OCI-LY3 (cell line): ENCODE data around the gene OSMR.

Experiments
- EZH2phosphoT487 ChIP-seq: fragments of 200-600 bp; shearing (Covaris generic); IDR thresholded peaks from 2 replicates; pipeline ENCODE4 v1.6.1; 2018; ENCODE audit warnings: antibody characterized with exemption, mixed run types, low read depth
- TF ChIP-seq, protein P1 (sequence below): fragments of 200-600, 300-600 bp; sonication (generic); IDR thresholded peaks from 2 replicates; pipeline ENCODE4 v1.5.1; 2014; ENCODE audit warnings: antibody characterized with exemption, low read length, low read depth

DNA sequence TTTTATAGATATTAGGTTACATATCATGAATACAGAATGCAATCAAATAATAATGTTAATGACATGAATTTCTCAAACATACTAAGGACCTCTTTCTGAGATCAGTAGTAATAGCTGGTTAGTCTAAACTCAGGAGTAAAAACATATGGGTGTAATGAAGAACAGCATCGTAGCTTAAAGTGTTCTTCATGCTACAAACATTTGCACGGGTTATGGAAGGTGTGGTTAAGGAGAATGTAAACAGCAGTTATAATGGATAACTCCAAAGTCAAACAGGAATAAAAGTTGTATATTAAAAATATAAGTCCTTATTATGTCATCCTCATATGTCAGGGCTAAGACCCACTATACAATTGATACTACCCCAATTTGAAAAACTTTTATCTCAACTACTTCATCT lies 115.9 kb downstream of the OSMR start:
- TF ChIP-seq, protein P1, sequence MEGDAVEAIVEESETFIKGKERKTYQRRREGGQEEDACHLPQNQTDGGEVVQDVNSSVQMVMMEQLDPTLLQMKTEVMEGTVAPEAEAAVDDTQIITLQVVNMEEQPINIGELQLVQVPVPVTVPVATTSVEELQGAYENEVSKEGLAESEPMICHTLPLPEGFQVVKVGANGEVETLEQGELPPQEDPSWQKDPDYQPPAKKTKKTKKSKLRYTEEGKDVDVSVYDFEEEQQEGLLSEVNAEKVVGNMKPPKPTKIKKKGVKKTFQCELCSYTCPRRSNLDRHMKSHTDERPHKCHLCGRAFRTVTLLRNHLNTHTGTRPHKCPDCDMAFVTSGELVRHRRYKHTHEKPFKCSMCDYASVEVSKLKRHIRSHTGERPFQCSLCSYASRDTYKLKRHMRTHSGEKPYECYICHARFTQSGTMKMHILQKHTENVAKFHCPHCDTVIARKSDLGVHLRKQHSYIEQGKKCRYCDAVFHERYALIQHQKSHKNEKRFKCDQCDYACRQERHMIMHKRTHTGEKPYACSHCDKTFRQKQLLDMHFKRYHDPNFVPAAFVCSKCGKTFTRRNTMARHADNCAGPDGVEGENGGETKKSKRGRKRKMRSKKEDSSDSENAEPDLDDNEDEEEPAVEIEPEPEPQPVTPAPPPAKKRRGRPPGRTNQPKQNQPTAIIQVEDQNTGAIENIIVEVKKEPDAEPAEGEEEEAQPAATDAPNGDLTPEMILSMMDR: no peak
- no peak for TF ChIP-seq EZH2phosphoT487
